Measurements from ENCODE around the gene ATF7. TPM values are rescaled to one million over a fixed set of nuclear protein-coding genes. Genes with fewer than 3 reads are reported as not detected.

The ATF7 gene
- total RNA-seq, 1 donor from 2014 or later: 12.7 TPM

- no peaks in the 10 kb centered on the region for H3K9me3 Mint-ChIP-seq
- peaks cover 67% of the 10 kb centered on the region for H3K4me1 Mint-ChIP-seq
- H3K4me3 ChIP-seq: peak overlapping the region; percentile 12
- no peaks in the 10 kb centered on the region for H3K27me3 ChIP-seq
- H3K4me3 Mint-ChIP-seq: peak overlapping the region; percentile 57
- H3K27ac Mint-ChIP-seq: peak overlapping the region; percentile 87
- peak overlapping the region; percentile 72 for H3K4me2 ChIP-seq
- no peak for TF ChIP-seq EZH2 (IDR thresholded peaks at IDR 0.05)
- TF ChIP-seq CTCF (IDR thresholded peaks at IDR 0.05): no peak
- TF ChIP-seq EZH2phosphoT487 (IDR thresholded peaks at IDR 0.05): no peak
- H3K36me3 Mint-ChIP-seq: peaks cover 3% of the 10 kb centered on the region
- peaks cover 63% of the 10 kb centered on the region for H3K4me1 ChIP-seq
- peak; percentile 83 for DNase-seq (ENCODE audit: low spot score)
- peaks cover 67% of the 10 kb centered on the region for H3K79me2 ChIP-seq (ENCODE audit: low read depth)
- H3F3A ChIP-seq (ENCODE audit: low read depth): peaks cover 76% of the 10 kb centered on the region
- H2AFZ ChIP-seq (replicated peaks): no peak overlapping the region
- no peaks in the 10 kb centered on the region for H3K9me3 ChIP-seq (ENCODE audit: low read depth)
- peaks cover 3% of the 10 kb centered on the region for H4K20me1 ChIP-seq (ENCODE audit: low read depth)
- H3K27me3 Mint-ChIP-seq (ENCODE audit: insufficient read depth, low read depth): peaks cover 12% of the 10 kb centered on the region
- H3K9ac ChIP-seq: no peak overlapping the region
- H3K36me3 ChIP-seq: no peaks in the 10 kb centered on the region
- peak overlapping the region; percentile 78 for H3K27ac ChIP-seq
Measured at GRCh38 chr12:53495903-53496751, 130.1 kb downstream of the ATF7 start.

GRCh38 chr12:53493610-53494391 lies 132.4 kb downstream of the ATF7 start:
- peak overlapping the region; percentile 48 for H3K4me3 ChIP-seq
- H3K27me3 ChIP-seq: no peaks in the 10 kb centered on the region
- H3K27ac ChIP-seq: peak overlapping the region; percentile 31
- no peak overlapping the region for H2AFZ ChIP-seq (replicated peaks)
- no peaks in the 10 kb centered on the region for H3K9me3 Mint-ChIP-seq
- peak; percentile 51 for DNase-seq (ENCODE audit: low spot score)
- no peak for TF ChIP-seq EZH2phosphoT487 (IDR thresholded peaks at IDR 0.05)
- no peak for TF ChIP-seq CTCF (IDR thresholded peaks at IDR 0.05)
- no peak for TF ChIP-seq EZH2 (IDR thresholded peaks at IDR 0.05)
- peaks cover 56% of the 10 kb centered on the region for H3K4me1 ChIP-seq
- peaks cover 82% of the 10 kb centered on the region for H3K79me2 ChIP-seq (ENCODE audit: low read depth)
- peak overlapping the region; percentile 67 for H3K27ac Mint-ChIP-seq
- no peak overlapping the region for H3K9ac ChIP-seq
- peaks cover 9% of the 10 kb centered on the region for H3K36me3 Mint-ChIP-seq
- H4K20me1 ChIP-seq (ENCODE audit: low read depth): peaks cover 10% of the 10 kb centered on the region
- H3K27me3 Mint-ChIP-seq (ENCODE audit: insufficient read depth, low read depth): peaks cover 7% of the 10 kb centered on the region
- peak overlapping the region; percentile 78 for H3K4me2 ChIP-seq
- H3K4me1 Mint-ChIP-seq: peaks cover 62% of the 10 kb centered on the region
- H3K4me3 Mint-ChIP-seq: peak overlapping the region; percentile 87
- no peaks in the 10 kb centered on the region for H3K9me3 ChIP-seq (ENCODE audit: low read depth)
- H3K36me3 ChIP-seq: no peaks in the 10 kb centered on the region
- peaks cover 59% of the 10 kb centered on the region for H3F3A ChIP-seq (ENCODE audit: low read depth)

GRCh38 chr12:53492830-53493609 lies 133.2 kb downstream of the ATF7 start:
- peak; percentile 97 for DNase-seq (ENCODE audit: low spot score)
- no peaks in the 10 kb centered on the region for H3K36me3 ChIP-seq
- Mint-ChIP-seq H3K9me3 (no peaks in the 10 kb centered on the region), H3K27me3 (ENCODE audit: insufficient read depth, low read depth) (peaks cover 2% of the 10 kb centered on the region), H3K36me3 (peaks cover 9% of the 10 kb centered on the region), H3K27ac (peak overlapping the region; percentile 67), H3K4me1 (peaks cover 55% of the 10 kb centered on the region), H3K4me3 (peak overlapping the region; percentile 87)
- no peak overlapping the region for H3K9ac ChIP-seq
- peaks cover 52% of the 10 kb centered on the region for H3F3A ChIP-seq (ENCODE audit: low read depth)
- TF ChIP-seq CTCF (IDR thresholded peaks at IDR 0.05) (no peak), EZH2 (IDR thresholded peaks at IDR 0.05) (no peak), EZH2phosphoT487 (IDR thresholded peaks at IDR 0.05) (no peak)
- H3K9me3 ChIP-seq (ENCODE audit: low read depth): no peaks in the 10 kb centered on the region
- peaks cover 51% of the 10 kb centered on the region for H3K4me1 ChIP-seq
- H3K4me3 ChIP-seq: peak overlapping the region; percentile 48
- H2AFZ ChIP-seq (replicated peaks): no peak overlapping the region
- peak overlapping the region; percentile 79 for H3K27ac ChIP-seq
- peaks cover 84% of the 10 kb centered on the region for H3K79me2 ChIP-seq (ENCODE audit: low read depth)
- H4K20me1 ChIP-seq (ENCODE audit: low read depth): peaks cover 10% of the 10 kb centered on the region
- no peaks in the 10 kb centered on the region for H3K27me3 ChIP-seq
- peak overlapping the region; percentile 78 for H3K4me2 ChIP-seq

Measured in neural progenitor cell (in vitro differentiated cells).